Rectal smooth muscle tissue (tissue), 1 donor: ENCODE results near the gene PSPH.
A peak's percentile ranks its signal among the peaks of the same experiment; 100 is the strongest.
"Not testable (repeated sequence)": the region's sequence is repeated elsewhere in the genome, so short reads cannot be mapped to it uniquely, and the experiment has no call there.

Experiments
- H3K27ac ChIP-seq: one replicate; pipeline ENCODE4 v1.7.0; 2013; ENCODE audit warnings: low read depth, low read length, inconsistent platforms
- H3K27me3 ChIP-seq: one replicate; pipeline ENCODE4 v1.7.0; 2013; ENCODE audit warnings: low read length; ENCODE audit not compliant: control insufficient read depth, insufficient read depth
- H3K36me3 ChIP-seq: one replicate; pipeline ENCODE4 v1.7.0; 2013; ENCODE audit warnings: low read length; ENCODE audit not compliant: control insufficient read depth, insufficient read depth
- H3K4me1 ChIP-seq: one replicate; pipeline ENCODE4 v1.7.0; 2013; ENCODE audit warnings: low read length; ENCODE audit not compliant: control insufficient read depth, insufficient read depth
- H3K4me3 ChIP-seq: one replicate; pipeline ENCODE4 v1.7.0; 2013; ENCODE audit warnings: low read length
- H3K9ac ChIP-seq: one replicate; pipeline ENCODE4 v1.7.0; 2013; ENCODE audit warnings: low read length

Gene PSPH

DNA sequence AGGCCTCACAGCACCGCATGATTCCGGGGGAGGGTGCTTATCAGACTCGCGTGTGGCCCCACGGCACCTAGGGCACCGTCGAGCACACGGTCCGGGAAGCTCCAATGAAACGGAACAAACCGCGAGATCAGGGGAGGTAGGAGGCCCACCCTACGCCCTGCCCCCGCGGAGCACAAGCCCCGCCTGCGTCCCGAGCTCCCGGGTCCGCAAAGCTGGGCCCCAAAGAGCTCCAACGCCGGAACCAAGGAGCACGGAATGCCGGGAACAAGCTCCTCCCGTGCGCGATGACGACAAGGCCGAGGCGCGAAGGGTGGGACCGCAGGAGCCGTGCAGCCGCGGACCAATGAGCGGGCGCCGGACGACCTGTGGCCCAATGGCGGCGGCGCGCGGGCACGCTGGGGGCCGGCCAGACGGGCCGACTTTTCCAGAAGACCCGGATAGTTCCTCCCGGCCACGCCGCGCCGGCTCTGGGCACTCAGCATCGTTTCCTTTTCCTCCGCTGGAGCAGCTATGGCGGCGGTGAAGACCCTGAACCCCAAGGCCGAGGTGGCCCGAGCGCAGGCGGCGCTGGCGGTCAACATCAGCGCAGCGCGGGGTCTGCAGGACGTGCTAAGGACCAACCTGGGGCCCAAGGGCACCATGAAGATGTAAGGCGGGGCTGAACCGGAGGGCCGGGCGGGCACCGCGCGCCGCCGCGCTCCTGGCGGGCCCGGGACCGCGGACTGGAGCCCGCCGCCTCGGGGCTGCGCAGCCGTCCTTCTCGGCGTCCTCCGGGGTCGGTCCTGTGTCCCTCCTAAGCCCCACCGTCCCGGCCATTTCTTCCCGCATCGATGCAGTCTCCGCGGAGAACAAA lies at the start of gene PSPH, which contains the start of gene CCT6A:
PSPH (minus strand) TSS at position 106 of the 853 bp plus-strand sequence. CDS start 30,232 bp downstream, outside the sequence.
CCT6A (plus strand) TSS at position 427 of the 853 bp plus-strand sequence; CDS start at position 511, 84 bp downstream.
- Histone ChIP-seq H3K4me1 (peaks cover 8% of the 10 kb centered on the region), H3K9ac (peak within 1 kb of the TSS; percentile 98), H3K27me3 (no peaks in the 10 kb centered on the region), H3K27ac (peak within 1 kb of the TSS; percentile 97), H3K4me3 (peak within 1 kb of the TSS; percentile 96), H3K36me3 (peaks cover 6% of the 10 kb centered on the region)

DNA sequence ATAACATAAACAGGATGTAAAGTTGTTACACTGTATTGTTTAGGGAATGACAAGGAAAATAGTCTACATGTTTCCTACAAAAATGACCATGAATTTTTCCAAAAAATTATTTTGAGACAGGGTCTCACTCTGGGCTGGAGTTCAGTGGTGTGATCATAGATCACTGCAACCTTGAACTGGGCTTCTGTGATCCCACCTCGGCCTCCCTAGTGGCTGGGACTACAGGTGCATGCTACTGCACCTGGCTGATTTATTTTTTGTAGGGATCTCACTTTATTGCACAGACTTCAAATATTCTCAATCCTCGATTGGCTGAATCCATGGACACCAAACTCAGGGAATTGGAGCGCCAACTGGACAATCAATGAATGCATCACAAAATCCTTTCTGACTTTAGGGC lies 48.4 kb upstream of the PSPH start:
- H3K4me3 ChIP-seq = no peak overlapping the region
- H3K4me1 ChIP-seq = no peaks in the 10 kb centered on the region
- peaks cover 17% of the 10 kb centered on the region for H3K36me3 ChIP-seq
- no peak overlapping the region for H3K27ac ChIP-seq
- no peak overlapping the region for H3K9ac ChIP-seq
- H3K27me3 ChIP-seq = no peaks in the 10 kb centered on the region

DNA sequence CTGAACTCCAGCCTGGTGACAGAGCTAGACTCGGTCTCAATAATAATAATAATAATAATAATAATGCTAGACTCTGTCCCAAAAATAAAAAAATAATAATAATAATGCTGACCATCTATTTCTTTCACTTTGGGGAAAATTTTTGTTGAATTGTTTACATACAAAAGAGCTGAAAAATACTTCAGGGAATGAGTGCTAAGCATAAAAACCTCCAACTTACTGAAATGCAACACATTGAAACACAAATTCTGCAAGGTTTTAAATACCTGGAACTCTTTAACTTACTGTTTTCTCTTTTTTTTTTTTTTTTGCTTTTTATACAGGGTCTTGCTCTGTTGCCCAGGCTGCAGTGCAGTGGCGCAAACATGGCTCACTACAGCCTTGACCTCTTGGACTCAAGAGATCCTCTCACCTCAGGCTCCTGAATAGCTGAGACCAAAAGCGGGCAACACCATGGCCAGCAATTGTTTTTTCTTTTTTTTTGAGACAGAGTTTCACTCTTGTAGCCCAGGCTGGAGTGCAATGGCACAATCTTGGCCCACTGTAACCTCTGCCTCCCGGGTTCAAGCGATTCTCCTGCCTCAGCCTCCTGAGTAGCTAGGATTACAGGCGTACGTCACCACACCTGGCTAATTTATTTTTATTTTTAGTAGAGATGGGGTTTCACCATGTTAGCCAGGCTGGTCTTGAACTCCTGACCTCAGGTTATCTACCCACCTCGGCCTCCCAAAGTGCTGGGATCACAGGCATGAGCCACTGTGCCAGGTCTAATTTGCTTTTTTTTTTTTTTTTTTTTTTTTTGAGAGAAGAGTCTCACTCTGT lies 47.2 kb upstream of the PSPH start:
- not testable (repeated sequence) for H3K27ac ChIP-seq, H3K4me1 ChIP-seq, H3K4me3 ChIP-seq, H3K27me3 ChIP-seq, H3K9ac ChIP-seq
- H3K36me3 ChIP-seq = peaks cover 14% of the 10 kb centered on the region

DNA sequence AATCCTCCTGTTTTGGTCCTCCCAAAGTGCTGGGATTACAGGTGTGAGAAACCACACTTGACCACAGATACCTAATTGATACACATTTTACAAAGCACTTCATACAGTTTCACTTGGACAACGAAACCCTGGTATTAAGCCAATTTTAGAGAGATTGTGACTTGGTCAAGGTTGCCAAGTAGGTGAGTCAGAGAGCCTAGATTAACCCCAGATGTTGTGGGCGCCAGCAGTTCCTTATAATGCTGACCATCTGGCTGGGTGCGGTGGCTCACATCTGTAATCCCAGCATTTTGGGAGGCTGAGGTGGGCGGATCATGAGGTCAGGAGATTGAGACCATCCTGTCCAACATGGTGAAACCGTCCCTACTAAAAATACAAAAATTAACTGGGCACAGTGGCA lies 46.5 kb upstream of the PSPH start:
- no peak overlapping the region for H3K9ac ChIP-seq
- H3K4me3 ChIP-seq = no peak overlapping the region
- H3K4me1 ChIP-seq = peaks cover 4% of the 10 kb centered on the region
- H3K27ac ChIP-seq = no peak overlapping the region
- H3K27me3 ChIP-seq = no peaks in the 10 kb centered on the region
- H3K36me3 ChIP-seq = peaks cover 12% of the 10 kb centered on the region

DNA sequence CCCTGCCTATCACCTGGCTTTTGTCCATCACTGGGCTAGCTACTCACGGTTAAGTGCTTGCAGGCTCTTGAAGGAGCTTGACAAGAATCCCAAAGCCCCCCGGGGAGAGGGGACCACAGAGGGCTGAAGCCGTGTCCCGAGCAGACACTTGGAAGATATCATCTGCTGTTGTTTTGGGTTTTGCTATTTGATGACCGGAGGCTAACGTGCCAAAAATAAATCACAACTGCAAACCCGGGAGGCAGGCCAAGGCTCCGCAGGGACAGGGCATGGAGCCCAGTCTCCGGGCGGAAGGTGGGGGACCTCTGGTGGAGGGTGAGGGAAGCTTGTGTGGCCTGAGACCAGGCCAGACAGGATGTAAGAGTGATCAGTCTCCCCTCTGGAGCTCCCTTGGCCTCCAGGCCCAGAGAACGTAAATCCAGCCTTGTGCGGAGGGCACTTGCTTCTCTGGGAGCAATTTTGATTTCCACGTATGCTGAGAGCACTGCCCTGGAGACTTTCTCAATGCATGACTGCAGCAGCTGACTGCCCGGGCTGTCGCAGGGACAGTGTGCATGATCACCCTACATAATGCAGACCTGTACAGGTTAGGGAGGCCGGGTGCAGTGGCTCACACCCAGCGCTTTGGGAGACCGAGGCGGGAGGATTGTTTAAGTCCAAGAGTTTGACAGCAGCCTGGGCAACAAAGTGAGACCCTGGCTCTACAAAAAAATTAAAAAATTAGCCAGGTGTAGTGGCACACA lies 41.7 kb upstream of the PSPH start, which contains the start of gene PHKG1:
PHKG1 (minus strand) TSS at position 164 of the 743 bp plus-strand sequence. CDS start 4,011 bp downstream, outside the sequence.
- H3K27ac ChIP-seq = peak within 1 kb of the TSS; percentile 96
- no peak within 1 kb of the TSS for H3K9ac ChIP-seq
- peaks cover 13% of the 10 kb centered on the region for H3K4me1 ChIP-seq
- peak within 1 kb of the TSS; percentile 44 for H3K4me3 ChIP-seq
- H3K27me3 ChIP-seq = no peaks in the 10 kb centered on the region
- H3K36me3 ChIP-seq = no peaks in the 10 kb centered on the region

DNA sequence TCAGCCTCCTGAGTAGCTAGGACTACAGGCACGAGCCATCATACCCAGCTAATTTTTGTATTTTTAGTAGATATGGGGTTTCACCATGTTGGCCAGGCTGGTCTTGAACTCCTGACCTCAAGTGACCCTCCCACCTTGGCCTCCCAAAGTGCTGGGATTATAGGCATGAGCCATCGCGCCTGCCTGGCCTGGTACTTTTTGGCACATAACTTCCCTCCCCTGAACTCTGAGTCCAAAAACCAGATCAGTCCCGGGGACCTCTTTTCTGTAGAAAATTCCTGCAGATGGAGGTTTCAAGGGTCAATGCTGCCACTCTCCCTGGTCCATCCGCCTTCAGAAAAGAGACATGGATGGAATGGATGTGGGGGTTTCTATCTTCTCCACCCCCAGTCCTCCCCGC lies 41.1 kb upstream of the PSPH start:
- H3K4me1 ChIP-seq = peaks cover 13% of the 10 kb centered on the region
- peak overlapping the region; percentile 96 for H3K27ac ChIP-seq
- H3K27me3 ChIP-seq, H3K36me3 ChIP-seq, H3K9ac ChIP-seq: not testable (repeated sequence)
- peak overlapping the region; percentile 44 for H3K4me3 ChIP-seq

DNA sequence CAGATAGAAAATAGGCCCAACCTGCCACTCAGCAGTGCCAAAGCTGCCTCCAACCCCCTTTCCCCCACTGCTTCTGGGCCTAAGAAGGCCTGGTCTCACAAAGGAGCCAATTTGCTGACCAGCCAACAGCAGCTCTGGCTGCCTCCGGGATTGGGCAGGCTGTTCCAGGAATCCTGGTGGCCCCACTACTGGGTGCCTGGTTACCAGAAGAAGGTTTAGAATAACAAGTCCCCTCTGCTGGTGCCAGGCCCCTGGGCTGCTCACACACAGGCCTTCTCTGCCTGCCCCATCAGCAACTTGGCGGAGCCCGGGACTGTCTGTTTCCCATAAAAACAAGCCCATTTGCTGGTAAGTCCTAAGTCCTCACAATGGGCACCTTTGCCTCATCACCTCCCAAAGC lies 40.3 kb upstream of the PSPH start:
- H3K4me3 ChIP-seq = peak overlapping the region; percentile 27
- peaks cover 3% of the 10 kb centered on the region for H3K36me3 ChIP-seq
- H3K4me1 ChIP-seq = peaks cover 13% of the 10 kb centered on the region
- no peaks in the 10 kb centered on the region for H3K27me3 ChIP-seq
- H3K9ac ChIP-seq = no peak overlapping the region
- H3K27ac ChIP-seq = peak overlapping the region; percentile 96

DNA sequence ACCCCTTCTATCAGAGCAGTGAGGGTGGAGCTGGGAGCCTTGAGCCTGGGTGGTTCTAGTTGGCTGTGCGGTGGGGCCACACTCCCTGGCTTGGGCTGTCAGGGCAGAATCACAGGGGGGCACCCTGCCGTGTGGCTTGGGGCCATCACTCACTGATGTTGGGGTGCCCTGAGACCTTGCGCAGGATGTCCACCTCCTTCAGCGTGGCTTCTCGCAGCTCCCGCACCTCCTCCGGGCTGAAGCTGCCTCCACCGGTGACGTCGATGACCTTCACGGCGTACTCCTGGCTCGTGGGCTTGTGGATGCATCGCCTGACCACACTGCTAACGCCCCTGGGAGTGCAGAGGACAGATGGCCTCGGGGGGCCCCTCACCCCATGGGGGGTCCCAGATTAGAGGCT lies 36.2 kb upstream of the PSPH start:
- H3K36me3 ChIP-seq = peaks cover 3% of the 10 kb centered on the region
- no peaks in the 10 kb centered on the region for H3K27me3 ChIP-seq
- no peak overlapping the region for H3K27ac ChIP-seq
- no peak overlapping the region for H3K9ac ChIP-seq
- no peak overlapping the region for H3K4me3 ChIP-seq
- H3K4me1 ChIP-seq = peaks cover 19% of the 10 kb centered on the region

DNA sequence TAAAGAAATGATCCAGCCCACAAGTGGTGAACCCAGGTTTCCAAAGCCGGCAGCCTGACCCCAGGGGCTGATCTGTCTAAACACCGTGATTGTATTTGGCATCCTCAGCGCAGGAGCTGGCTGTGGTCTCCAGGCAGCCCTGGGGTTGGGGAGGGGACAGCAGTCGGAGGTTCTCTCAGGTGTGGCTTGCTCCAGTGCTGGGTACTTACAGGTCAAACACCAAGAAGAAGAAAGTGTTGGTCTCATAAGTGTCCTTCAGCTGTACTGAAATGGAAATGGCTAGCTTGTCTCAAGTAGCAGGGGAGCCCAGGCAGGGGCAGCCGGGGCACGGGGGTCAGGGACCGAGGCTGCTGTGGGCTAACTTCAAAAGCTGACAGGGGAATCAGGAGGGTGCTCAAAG lies 35.5 kb upstream of the PSPH start:
- H3K36me3 ChIP-seq = peaks cover 3% of the 10 kb centered on the region
- no peaks in the 10 kb centered on the region for H3K27me3 ChIP-seq
- H3K4me1 ChIP-seq = peaks cover 14% of the 10 kb centered on the region
- H3K4me3 ChIP-seq = no peak overlapping the region
- no peak overlapping the region for H3K9ac ChIP-seq
- H3K27ac ChIP-seq = no peak overlapping the region

DNA sequence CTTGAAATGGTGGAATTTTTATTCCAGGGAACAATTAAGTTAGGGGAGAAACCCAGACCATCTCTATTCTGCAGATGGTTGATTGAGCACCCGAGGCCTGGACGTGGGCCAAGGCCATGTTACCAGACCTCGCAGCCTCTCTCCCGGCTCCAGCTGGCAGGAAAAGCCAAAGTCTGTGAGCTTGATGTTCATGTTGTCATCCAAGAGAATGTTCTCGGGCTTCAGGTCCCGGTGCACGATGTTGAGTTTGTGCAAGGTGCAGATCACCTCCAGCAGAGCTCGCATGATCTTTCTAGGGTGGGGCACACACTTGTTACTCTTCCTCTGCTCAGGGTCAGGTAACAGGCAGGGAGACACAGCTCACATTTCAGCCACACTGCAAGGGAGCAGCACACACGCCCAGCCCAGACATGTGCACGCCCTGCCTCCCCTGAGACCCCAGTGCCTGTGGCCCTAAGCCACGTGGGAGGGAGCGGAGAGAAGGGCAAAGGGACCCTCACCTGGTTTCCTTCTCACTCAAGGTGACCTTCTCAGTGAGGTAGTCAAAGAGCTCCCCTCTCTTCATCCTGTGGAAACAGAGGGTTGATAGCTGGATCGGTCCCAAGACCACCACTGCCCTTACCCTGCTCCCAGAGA lies 32.0 kb upstream of the PSPH start:
- Histone ChIP-seq H3K27me3 (no peaks in the 10 kb centered on the region), H3K4me1 (peaks cover 26% of the 10 kb centered on the region), H3K27ac (peak overlapping the region; percentile 62), H3K9ac (no peak overlapping the region), H3K4me3 (no peak overlapping the region), H3K36me3 (peaks cover 5% of the 10 kb centered on the region)

DNA sequence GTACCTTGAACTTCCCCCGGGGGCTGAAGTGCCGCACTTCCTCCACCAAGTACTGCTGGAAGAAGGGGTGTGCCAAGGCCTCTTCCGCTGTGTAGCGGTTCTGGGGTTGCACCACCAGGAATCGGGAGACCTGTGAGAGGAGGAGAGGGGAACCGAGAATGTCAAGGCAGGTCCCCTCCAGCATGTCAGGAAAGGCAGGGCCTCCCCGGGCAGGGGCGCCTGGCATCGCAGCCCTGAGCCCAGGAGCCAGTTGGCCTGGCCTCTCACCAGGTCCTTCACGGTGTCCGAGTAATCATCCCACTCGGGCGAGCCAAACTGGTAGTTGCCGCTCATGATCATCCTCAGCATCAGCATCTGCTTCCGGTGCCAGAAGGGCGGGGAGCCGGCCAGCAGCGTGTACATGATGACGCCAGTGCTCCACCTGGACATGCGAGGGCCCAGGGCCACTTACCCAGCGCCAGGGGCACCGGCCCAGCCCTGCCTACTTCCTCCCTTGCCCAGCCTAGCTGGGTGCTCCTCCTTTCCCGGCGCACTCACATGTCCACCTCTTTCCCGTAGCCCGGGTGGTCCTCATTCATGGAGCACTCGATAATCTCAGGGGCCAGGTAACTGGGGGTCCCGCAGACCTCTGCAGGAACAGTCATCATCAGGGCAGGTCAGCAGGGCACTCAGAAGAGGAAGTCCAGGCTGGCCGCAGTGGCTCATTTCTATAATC lies 30.5 kb upstream of the PSPH start:
- Histone ChIP-seq H3K4me3 (no peak overlapping the region), H3K36me3 (peaks cover 5% of the 10 kb centered on the region), H3K27me3 (no peaks in the 10 kb centered on the region), H3K27ac (no peak overlapping the region), H3K4me1 (peaks cover 26% of the 10 kb centered on the region), H3K9ac (no peak overlapping the region)
